ENCODE measurements around the gene TNIK.

DNA sequence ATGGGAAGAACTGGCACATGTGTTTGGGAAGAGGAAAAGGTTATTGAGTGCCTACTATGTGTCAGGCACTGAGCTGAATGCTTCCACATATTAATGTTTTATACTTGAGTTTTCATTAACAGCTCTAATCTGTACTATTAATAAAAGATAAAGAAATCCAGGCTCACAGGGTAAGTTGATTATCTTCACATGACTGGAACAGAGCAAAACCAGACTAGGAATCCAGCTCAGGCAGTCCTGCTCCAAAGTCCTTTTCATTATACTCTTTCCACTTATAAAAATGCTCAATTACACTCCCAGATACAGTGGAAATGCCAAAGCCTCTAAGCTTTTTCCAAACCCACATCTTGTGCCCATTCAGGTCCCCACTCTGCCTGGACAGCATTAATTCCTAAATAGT lies 97.6 kb downstream of the TNIK start:
- TF ChIP-seq, protein P1, sequence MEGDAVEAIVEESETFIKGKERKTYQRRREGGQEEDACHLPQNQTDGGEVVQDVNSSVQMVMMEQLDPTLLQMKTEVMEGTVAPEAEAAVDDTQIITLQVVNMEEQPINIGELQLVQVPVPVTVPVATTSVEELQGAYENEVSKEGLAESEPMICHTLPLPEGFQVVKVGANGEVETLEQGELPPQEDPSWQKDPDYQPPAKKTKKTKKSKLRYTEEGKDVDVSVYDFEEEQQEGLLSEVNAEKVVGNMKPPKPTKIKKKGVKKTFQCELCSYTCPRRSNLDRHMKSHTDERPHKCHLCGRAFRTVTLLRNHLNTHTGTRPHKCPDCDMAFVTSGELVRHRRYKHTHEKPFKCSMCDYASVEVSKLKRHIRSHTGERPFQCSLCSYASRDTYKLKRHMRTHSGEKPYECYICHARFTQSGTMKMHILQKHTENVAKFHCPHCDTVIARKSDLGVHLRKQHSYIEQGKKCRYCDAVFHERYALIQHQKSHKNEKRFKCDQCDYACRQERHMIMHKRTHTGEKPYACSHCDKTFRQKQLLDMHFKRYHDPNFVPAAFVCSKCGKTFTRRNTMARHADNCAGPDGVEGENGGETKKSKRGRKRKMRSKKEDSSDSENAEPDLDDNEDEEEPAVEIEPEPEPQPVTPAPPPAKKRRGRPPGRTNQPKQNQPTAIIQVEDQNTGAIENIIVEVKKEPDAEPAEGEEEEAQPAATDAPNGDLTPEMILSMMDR (conservative IDR thresholded peaks at IDR 0.05): no peak
- no peak for TF ChIP-seq ZFX (IDR thresholded peaks at IDR 0.05)
